Measurements from ENCODE around the gene PLXNB1.

DNA sequence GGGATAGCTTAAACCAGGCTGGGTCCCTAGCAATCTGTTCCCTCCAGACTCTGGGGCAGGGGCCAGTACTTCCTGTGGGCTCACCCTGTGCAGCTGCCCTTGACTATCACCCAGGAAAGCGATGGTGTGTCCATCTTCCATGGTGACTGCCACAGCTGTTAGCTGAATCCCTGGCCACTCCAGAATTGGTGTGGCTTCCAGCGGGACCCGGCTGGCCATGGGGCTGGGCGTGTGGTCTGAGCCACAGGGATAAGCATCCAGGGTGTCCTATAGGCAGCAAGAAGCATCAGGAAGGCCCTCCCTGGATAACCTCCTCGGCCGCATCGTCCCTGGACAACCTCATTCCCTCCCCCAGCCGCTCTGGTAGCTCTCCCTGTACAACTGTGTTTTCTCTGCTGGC lies 7.2 kb downstream of the PLXNB1 start:
- TF ChIP-seq CTCF (IDR thresholded peaks at IDR 0.05) (no peak), POLR2AphosphoS5 (IDR thresholded peaks at IDR 0.05) (no peak), POLR2A (IDR thresholded peaks at IDR 0.05) (no peak)
